ENCODE data around the gene BAG2. TPM values are rescaled to one million over a fixed set of nuclear protein-coding genes. Genes with fewer than 3 reads are reported as not detected.

Gene BAG2
- total and polyA plus RNA-seq, 10 of the 15 experiments (the other 5 are each of a cell fraction or from before 2014, with no cell fraction given) = 7.7 to 17.6 (median 9.6) TPM

GRCh38 chr6:57221936-57222742 lies 50.0 kb downstream of the BAG2 start, which contains the start of gene RAB23 (continued):
- TF ChIP-seq SUPT20H (IDR thresholded peaks at IDR 0.05; ENCODE audit: borderline replicate concordance, control insufficient read depth, low read depth, low read length) (no peak), ZBTB4 (CRISPR knock-in tag; IDR thresholded peaks at IDR 0.05) (no peak), KLF5 (IDR thresholded peaks at IDR 0.05; ENCODE audit: partially characterized antibody) (peak; percentile 77), NBN (IDR thresholded peaks at IDR 0.05) (no peak), NR2C1 (IDR thresholded peaks at IDR 0.05) (no peak), POU2F2 (IDR thresholded peaks at IDR 0.05; ENCODE audit: borderline replicate concordance, low read depth, low read length) (no peak), IRF5 (IDR thresholded peaks at IDR 0.05; ENCODE audit: borderline replicate concordance) (no peak), ELK1 (IDR thresholded peaks at IDR 0.05; ENCODE audit: low read depth, low read length) (no peak), ASH2L (IDR thresholded peaks at IDR 0.05; ENCODE audit: borderline replicate concordance, low read depth) (0 out of 2 replicates have a peak, but pooled peaks have one; percentile 51), SKIL (IDR thresholded peaks at IDR 0.05; ENCODE audit: low read depth, poor library complexity, severe bottlenecking) (no peak), CHD4 (IDR thresholded peaks at IDR 0.05) (no peak), ESRRA (IDR thresholded peaks at IDR 0.05; ENCODE audit: low read length) (0 out of 2 replicates have a peak, but pooled peaks have one; percentile 40), IKZF1 (conservative IDR thresholded peaks at IDR 0.05) (peak; percentile 83), SREBF1 (IDR thresholded peaks at IDR 0.05; ENCODE audit: low read length) (no peak), CUX1 (IDR thresholded peaks at IDR 0.05; ENCODE audit: insufficient replicate concordance, low read depth, low read length) (no peak), SIN3A (IDR thresholded peaks at IDR 0.05; ENCODE audit: low read depth, low read length) (peak; percentile 29; the same call in 1 of the 2 replicates)

Measured in GM12878 (cell line).